MM.1S (cell line): ENCODE results near the gene CEP290.

Experiments used
- CTCF ChIP-seq: fragments of 300-600 bp; sonication (generic); IDR thresholded peaks from 2 replicates; pipeline ENCODE4 v1.5.1; 2016; ENCODE audit warnings: antibody characterized with exemption, low read length, mixed read lengths
- EZH2 ChIP-seq: fragments of 300-600 bp; sonication (generic); optimal IDR thresholded peaks from 2 replicates; pipeline ENCODE3; 2017; ENCODE audit warnings: low read depth, mild to moderate bottlenecking, antibody characterized with exemption, low read length, mixed read lengths
- EZH2phosphoT487 ChIP-seq: fragments of 300-600 bp; sonication (generic); IDR thresholded peaks from 2 replicates; pipeline ENCODE4 v1.6.1; 2018; ENCODE audit warnings: antibody characterized with exemption, low read length

- no peak for TF ChIP-seq CTCF
- TF ChIP-seq EZH2 = no peak
- no peak for TF ChIP-seq EZH2phosphoT487
Measured at GRCh38 chr12:88062474-88062873, 79.4 kb downstream of the CEP290 start.
